NCI-H345 treated with DMSO at 0.1 percent for 48 hours (cell line): Measurements from ENCODE around the gene THBS2.
"Not testable (repeated sequence)": the region's sequence is repeated elsewhere in the genome, so short reads cannot be mapped to it uniquely, and the experiment has no call there.

Source experiments
- DNase-seq: peaks from one replicate; lab custom pipeline; 2025; ENCODE audit not compliant: unreplicated experiment; lab: John Stamatoyannopoulos, UW

The THBS2 gene

DNA sequence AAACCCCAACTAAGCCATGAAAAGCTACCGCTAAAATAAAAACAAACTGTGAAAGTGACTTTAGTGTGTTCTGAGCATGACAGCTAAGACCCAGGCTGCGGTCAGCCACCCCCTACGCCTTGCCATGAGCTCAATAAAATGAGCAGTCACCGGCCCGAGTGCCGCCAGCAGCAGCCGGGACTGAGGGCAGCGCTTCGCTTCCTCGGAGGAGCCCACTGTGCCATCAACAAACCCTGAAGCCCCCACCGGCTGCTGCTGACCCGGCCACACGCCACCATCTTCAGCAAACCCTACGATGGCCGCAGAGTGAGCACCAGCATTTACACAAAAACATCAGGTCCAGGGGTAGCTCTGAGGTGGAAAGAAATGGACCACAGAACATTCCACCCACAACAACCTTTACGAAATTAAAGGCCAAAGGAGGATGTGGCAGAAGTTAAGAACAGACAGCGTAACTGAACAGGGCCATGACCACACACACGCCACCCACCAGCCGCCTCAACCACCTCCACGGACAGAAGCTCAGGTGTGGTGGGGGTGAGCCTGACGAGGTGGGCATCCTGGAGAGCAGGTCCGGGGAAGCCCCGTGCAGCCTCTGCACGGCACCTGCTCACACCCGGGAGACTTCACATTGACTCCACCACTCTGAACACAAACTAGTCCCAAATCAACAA lies 67.0 kb downstream of the THBS2 start:
- DNase-seq = no peak

GRCh38 chr6:169185692-169186485 lies 67.8 kb downstream of the THBS2 start:
- no peak for DNase-seq

DNA sequence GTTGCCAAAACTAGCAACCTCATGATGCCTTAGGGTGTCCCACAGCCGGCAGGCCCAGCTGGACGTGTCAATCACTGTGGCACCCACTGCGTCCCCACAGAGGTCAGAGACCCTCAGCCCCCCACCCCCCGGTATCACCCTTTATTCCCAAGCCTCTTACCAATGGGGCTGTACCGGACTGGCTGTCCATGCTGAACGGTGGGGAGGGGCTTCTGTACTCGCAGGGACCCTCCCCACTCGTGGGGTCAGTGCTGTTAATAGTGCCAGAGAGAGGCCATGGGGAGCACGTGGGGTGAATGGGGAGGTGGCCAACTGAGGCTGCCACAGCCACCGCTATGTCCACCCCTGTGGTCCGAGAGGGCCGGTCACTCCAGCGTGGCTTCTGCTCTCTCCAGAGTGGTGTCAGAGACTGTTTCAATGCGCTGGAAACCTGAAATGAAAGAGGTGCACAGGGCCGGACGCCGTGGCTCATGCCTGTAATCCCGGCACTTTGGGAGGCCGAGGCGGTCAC lies 68.6 kb downstream of the THBS2 start:
- no peak for DNase-seq

DNA sequence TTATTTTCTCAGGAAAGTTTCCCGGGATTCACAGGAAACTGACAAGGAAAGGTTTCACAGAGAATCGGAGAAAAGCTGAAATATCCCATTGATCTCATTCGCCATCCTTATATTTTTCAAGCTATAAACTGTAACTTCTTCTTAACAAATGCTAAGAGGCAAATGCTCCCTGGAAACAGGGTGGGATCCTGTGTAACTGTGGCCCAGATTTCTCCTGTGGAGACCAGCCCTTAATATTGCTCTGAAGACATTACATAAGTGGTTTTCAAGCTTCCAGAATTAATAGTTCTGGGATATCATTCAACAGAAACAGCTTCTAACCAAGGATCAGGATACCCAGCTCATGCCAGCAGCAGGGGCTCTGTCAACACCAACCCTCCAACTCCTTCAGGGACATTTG lies 69.2 kb downstream of the THBS2 start:
- no peak for DNase-seq

GRCh38 chr6:169183233-169183632 lies 70.4 kb downstream of the THBS2 start:
- DNase-seq = no peak

DNA sequence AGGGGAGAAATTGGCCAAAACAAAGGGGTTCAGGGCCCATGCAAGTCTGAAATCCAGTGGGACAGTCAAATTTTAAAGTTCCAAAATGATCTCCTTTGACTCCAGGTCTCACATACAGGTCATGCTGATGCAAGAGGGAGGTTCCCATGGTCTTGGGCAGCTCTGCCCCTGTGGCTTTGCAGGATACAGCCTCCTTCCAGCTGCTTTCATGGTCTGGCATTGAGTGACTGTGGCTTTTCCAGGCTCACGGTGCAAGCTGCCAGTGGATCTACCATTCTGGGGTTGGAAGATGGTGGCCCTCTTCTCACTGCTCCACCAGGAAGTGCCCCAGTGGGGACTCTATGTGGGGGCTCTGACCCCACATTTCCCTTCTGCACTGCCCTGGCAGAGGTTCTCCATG lies 73.8 kb downstream of the THBS2 start:
- not testable (repeated sequence) for DNase-seq

DNA sequence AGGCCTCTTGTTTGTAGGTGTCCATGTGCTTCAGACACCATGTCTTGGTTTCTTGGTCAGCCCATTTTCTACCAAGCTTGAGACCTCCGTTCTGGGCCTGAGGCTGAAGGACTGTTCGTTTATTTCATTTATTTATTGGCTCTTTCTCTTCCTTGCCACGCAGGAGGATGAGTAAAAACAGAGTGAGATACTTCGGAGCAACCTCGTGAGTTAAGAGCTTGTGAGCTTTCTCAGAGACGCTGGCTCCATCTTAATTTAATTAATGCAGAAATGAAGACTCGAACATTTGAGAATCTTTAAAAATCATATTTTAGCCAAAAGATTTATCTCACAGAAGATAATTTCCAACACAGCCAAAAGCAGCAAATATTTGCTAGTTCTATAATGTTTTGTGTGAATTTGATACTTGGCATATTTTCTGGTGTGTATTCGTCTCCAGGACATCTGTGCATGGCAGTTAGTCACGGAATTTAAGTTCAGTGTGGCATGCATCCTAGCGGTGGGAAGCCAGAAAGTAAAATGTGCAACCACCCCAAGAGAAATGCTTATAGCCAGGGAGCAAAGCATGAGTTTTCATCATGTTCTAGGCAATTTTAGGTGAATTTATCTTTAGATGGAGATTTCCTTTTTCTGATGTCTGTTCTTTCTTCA lies 76.0 kb downstream of the THBS2 start:
- DNase-seq = no peak

DNA sequence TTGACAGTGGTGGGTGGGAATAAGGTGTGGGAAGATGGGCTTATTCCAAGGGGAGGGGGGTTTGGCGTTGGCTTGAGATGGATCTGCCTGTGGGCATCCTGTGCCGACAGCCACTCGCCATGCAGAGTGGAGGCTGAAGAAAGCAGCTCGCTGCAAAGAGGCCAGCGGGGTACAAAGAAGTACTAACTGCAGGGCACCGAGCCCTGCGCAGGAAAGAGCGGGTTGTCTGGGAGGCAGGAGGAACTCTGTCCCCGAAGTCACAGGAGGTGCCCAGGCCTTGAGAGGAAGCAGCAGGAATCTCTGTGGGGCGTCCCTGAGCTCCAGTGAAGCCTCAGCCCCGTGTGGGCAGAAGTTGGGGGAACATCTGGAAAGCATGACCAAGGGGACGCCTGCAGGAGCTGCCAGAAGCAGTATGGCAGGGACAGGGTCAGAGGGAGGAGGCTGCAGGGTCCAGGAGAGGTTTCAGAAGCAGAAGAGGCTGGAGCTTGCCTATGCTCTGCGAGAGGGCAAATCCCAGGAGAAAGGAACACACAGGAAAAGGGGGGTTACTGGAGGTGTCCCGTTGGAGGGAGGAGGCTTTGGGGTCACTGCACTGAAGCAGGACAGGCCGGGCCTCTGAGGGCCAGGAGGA lies 77.2 kb downstream of the THBS2 start:
- no peak for DNase-seq

- DNase-seq = no peak
Measured at GRCh38 chr6:169175360-169175887, 78.2 kb downstream of the THBS2 start.

- DNase-seq = no peak
Measured at GRCh38 chr6:169174516-169175359, 78.9 kb downstream of the THBS2 start.

DNA sequence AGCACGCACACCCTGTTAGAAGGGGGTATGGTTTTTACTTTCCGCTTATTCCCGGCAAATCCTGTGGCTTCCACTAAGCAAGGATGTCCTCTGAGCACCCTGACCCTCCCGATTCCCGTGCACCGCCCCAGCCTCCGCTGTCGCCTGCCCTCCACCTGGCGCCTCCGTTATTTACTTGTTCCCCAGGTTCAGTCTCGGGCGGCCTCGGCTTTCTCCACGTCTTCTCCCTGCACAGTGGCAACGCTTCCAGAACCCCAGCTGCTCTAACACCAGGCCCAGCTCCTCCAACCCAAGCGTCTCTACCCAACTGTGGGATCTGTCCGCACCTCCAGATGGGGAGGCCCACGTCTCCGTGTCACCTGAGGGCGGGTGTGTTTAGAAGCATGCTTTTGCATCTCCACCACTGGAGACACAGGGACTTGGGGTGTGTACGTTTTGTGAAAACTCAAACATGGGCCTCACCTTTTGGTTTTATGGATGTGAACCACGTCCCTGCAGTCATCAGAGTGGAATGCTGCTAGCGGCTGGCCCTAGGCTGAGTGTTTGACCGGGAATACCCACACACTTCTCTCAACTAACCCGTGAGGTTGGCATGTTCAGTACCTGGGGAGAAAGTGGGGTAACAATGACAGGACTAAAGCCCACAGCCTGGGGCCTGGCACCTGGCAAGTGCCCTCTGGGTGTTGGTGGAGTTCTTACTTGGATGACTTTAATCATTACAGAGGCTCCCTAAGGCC lies 79.9 kb downstream of the THBS2 start:
- no peak for DNase-seq

- no peak for DNase-seq
Measured at GRCh38 chr6:169172946-169173345, 80.7 kb downstream of the THBS2 start.

DNA sequence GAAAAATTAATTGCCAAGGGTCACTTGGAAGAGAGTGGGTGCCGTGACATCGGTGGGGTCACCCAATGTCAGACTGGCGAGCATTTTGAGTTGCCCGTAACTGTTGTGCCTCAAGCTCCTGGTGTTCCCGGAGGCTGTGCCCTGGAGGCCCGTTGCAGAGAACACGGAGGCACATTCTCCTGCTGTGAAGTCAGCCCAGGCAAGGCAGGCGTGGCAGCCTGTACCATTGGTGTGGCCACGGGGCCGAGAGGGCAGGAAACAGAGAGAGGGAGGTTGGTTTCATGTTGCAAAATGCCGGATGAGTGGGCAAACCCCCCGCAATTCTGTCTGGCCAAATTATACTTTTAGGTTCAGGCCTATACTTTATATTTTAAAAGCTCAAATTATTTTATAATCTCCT lies 81.2 kb downstream of the THBS2 start:
- DNase-seq = no peak

DNA sequence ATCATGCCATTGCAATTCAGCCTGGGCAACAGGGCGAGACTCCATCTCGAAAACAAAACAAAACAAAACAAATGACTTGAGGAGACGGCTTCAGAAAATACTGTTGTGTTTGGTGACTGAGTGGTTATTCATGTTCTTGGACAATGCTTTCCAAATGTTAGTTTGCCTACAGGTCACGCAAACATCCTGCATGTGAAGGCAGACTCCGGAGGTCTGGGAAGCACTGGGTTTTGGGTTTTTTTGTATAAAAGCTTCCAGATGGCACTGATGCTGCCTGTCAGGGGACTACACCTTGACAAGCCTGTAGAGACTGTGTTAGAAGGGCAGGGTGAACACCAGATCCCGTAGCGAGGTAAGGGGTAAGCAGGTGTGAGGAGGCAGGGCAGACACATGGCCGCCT lies 81.7 kb downstream of the THBS2 start:
- no peak for DNase-seq

DNA sequence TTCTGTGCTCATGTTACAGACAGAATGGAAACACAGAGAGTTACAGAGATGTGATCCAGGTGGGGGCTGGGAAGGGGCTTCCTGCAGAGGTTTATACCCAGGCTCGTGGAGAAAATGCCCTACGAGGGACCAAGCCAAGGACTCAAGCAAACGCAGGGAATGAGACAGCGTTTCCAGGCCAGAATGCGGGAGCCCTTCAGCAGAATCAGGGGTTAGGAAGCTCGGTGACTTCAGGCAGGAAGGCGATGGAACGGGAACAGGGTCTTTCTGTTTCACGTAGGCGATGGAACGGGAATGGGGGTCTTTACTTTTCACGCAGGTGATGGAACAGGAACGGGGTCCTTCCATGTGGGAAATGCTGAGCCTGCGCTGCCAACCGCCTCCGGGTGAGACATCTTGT lies 82.6 kb downstream of the THBS2 start:
- DNase-seq = no peak

GRCh38 chr6:169170583-169170955 lies 83.1 kb downstream of the THBS2 start:
- no peak for DNase-seq

GRCh38 chr6:169169941-169170582 lies 83.6 kb downstream of the THBS2 start:
- DNase-seq = no peak

DNA sequence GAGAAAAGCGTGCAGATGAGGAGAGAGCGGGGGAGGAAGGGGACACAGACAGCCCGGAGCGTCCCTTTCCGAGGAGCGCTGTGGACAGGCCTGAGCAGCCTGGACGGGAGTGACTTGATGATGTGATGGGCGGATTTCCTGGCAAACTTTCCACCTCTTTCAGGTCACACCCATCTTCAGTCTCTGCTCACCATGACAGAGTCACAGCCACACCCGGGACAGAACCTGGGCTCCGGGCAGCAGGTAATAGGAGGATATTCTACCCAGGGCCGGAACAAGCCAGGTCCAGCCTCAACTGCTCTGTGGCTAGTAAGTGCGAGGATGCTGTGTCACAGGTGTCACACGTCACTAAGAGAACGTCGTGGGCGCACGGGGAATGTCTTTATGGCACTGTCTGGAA lies 84.3 kb downstream of the THBS2 start:
- DNase-seq = no peak

- no peak for DNase-seq
Measured at GRCh38 chr6:169168706-169169105, 84.9 kb downstream of the THBS2 start.
